Epithelial cell of alveolus of lung (primary cell): Measurements from ENCODE around the gene MPL. TPM values are rescaled to one million over a fixed set of nuclear protein-coding genes. Genes with fewer than 3 reads are reported as not detected.

ENCODE experiments used
- total RNA-seq: library from RNA; depleted of rRNA; stranded (reverse); fragments of >200 nt; gene quantifications from 2 replicates; pipeline ENCODE4 v1.2.1, GENCODE V29; 2015

Gene MPL
- not detected in 2 replicates for total RNA-seq

DNA sequence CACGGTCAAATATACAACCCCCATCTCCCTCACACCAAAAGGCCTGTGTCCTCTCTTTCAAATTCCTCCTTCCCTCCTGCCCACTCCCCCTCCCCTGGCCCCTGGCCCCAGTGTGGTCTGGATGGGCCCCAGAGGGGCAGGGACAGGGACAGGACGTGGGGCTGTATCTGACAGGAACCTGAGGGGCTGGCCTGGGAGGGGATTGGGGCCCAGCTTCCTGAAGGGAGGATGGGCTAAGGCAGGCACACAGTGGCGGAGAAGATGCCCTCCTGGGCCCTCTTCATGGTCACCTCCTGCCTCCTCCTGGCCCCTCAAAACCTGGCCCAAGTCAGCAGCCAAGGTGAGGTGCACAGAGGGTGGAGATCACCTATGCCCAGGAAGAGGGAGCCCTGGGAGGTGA lies at the start of gene MPL:
TSS of gene MPL (plus strand) at position 231 of the 400 bp plus-strand sequence. CDS start at position 262, 31 bp downstream.

DNA sequence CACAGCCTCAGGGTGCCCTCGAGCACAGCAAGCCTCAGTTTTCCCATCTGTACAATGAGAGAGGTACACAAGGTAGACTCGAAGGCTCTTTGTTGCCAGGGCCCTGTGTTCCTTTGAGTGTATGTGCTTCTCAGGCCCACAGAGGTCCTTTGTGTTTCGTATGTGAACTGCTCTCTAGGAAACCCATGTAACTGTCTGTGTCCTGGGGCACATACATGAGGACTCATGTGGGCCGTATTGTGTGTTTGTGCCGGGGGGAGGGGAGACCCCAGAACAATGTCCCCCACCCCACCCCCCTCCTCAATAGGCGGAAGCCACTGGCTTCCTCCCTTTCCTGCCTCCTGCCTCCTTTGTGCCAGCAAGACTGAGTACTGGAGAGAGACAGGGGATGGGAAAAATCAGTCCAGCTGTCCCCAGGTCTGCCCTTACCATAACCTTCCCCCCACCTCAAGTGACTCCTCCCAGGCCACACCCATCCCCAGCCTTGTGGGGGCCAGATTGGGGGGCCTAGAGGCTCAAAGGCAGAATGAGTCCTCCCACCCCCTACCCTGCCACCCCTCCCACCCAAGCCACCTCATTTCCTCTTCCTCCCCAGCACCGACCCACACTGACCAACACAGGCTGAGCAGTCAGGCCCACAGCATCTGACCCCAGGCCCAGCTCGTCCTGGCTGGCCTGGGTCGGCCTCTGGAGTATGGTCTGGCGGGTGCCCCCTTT lies 37.1 kb upstream of the MPL start, which contains the start of gene TIE1:
TSS of gene TIE1 (plus strand) at position 605 of the 717 bp plus-strand sequence. CDS start at position 695, 90 bp downstream.

DNA sequence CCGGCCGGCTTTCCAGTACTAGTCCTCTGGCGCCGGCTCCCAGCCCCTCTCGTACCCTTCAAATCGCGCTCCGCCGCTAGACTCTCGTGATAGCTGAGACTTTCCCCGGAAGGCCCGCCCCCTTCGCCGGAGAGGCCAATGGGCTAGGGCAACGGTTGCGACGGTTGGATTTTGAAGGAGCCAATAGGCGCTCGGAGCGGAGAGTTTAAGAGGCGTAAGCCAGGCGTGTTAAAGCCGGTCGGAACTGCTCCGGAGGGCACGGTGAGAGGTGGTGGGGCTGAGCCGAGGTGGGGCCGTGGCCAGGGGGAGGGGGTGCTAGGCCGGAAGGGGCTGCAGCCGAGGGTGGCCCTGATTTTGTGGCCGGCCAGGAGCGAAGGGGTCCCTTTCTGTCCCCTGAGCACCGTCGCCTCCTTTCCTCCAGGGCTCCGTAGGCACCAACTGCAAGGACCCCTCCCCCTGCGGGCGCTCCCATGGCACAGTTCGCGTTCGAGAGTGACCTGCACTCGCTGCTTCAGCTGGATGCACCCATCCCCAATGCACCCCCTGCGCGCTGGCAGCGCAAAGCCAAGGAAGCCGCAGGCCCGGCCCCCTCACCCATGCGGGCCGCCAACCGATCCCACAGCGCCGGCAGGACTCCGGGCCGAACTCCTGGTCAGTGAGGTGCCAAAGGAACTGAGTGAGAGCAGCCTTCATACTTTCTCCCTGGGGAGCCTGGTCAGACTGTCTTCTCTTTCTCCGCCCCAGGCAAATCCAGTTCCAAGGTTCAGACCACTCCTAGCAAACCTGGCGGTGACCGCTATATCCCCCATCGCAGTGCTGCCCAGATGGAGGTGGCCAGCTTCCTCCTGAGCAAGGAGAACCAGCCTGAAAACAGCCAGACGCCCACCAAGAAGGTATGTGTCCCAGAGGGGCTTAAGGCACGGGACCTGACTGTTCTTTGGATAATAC lies 21.4 kb downstream of the MPL start, which contains the start of gene CDC20:
TSS of gene CDC20 (plus strand) at position 236 of the 948 bp plus-strand sequence. CDS start at position 471, 235 bp downstream.

DNA sequence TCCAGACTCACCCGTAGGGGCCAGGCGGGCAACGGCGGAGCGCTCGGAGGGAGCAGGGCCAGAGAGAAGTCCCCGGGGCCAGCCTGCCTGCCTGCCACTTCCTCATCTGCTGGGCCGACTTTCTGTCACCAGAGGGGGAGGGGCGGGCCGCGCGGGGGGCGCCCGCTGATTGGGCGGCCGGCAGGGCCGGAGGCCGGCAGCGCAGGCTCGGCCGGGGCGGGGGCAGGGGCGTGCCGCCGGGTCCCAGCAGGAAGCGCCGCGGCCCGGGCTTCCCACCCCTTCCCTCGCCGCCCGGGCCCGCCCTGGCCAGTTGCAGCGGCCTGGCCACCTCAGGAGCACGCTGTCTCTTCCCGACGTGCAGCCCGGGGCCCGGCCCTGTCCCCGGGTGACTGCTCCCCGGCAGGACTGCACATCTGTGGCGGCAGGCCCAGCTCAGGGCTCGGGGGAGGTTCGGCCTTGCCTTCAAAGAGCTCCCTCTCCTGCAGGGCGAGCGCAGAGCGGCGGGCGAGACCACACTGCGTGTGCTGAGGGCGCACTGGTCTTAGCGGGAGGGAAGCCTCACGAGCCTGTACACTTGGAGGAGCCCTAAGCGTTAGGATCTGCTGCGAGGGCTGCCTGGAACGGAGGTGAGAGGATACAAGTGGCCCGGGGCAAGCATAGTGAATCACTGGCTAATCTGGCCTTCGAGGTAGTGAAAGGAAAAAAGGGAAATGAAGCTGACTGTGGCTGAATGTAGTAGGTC lies 30.5 kb downstream of the MPL start, which contains the start of gene ELOVL1:
TSS of gene ELOVL1 (minus strand) at position 108 of the 742 bp plus-strand sequence. CDS start 2,402 bp downstream, outside the sequence.

DNA sequence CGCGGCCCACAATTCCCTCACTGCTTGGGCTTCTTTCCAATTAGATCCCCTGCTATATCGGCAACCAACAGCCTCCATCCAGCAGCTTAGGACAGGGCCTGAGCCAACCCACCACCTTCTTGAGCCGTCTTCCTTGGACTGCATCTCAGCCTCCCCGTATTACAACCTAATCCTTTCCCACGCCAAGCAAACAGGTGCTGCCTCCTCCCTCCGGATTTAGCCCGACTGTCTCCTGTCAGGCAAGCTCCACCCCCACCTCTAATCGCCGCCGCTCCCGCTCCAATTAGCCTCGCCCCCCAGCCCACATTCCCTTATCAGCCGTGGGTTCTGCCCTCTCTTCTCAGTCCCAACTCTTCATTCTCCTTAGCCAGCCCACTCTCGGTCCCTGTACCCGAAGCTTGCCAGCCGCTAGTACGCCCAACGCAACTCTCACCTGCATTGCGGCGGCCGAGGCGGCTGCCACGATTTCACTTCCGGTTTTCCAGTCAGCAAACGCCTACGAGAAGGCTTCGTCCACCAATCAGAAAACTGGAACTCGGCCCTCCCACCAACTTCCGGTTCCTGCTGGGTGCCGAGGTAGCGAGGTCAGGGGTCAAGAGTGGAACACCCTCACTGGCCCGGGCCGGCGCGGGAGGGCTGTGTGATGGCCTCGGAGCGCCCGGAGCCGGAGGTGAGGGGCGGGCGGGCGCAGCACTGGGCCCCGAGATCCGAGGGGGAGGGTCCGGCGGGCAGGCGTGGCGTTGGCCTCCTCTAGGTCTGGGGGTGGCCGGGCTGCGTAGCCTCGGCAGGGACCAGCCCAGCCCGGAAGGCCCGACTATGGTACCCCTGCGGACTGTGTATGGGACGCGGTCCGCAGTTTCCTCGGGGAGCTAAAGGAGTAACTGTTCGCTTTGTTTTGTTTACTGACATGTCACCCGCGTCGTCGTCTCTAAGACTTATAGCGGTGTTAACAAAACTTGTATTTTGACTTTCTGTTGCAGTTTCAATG lies 52.0 kb downstream of the MPL start, which contains the start of the genes MED8 and SZT2:
TSS of gene MED8 (minus strand) at position 475 of the 988 bp plus-strand sequence. CDS start at position 439, 36 bp downstream.
TSS of gene SZT2 (plus strand) at position 574 of the 988 bp plus-strand sequence. CDS start at position 644, 70 bp downstream.

Other genes with a start within 250 kb of the MPL start
- gene EBNA1BP2, start 165.5 kb upstream of the MPL start, total RNA-seq = 29.1 and 73.8 TPM in 2 replicates
- under 0.01 TPM in 1 of 2 replicates, not detected in the other for gene CFAP57, start 165.5 kb upstream of the MPL start, total RNA-seq
- 0.13 TPM in 1 of 2 replicates, not detected in the other for gene TMEM125, start 67.8 kb upstream of the MPL start, total RNA-seq
- gene C1orf210, start 52.2 kb upstream of the MPL start, total RNA-seq = not detected in 2 replicates
- gene TIE1, start 36.8 kb upstream of the MPL start, total RNA-seq = 1.0 and 2.8 TPM in 2 replicates
- gene CDC20, start 21.2 kb downstream of the MPL start, total RNA-seq = 46.8 and 117 TPM in 2 replicates
- gene ELOVL1, start 30.2 kb downstream of the MPL start, total RNA-seq = 28.4 and 100 TPM in 2 replicates
- gene MED8, start 52.0 kb downstream of the MPL start, total RNA-seq = 45.7 and 60.9 TPM in 2 replicates
- gene SZT2, start 52.1 kb downstream of the MPL start, total RNA-seq = 12.3 and 14.9 TPM in 2 replicates
- gene HYI, start 116.1 kb downstream of the MPL start, total RNA-seq = 26.1 and 123 TPM in 2 replicates
- gene PTPRF, start 193.1 kb downstream of the MPL start, total RNA-seq = 59.1 and 98.5 TPM in 2 replicates